Chondrocyte (in vitro differentiated cells): ENCODE results near the gene KDM4B. TPM values are rescaled to one million over a fixed set of nuclear protein-coding genes. Genes with fewer than 3 reads are reported as not detected.
A peak's percentile ranks its signal among the peaks of the same experiment; 100 is the strongest.

Experiments used
- DNase-seq: peaks from one replicate; pipeline ENCODE4 v3.0.0; 2021; ENCODE audit warnings: mixed read lengths, low spot score
- H3K27ac Mint-ChIP-seq: one replicate; pipeline ENCODE4 v1.8.0; 2021; ENCODE audit warnings: mild to moderate bottlenecking, moderate library complexity, mixed read lengths; ENCODE audit not compliant: unreplicated experiment
- H3K27me3 Mint-ChIP-seq: 2 replicates; pipeline ENCODE4 v1.8.0; 2021; ENCODE audit warnings: low read depth, mixed read lengths
- H3K36me3 Mint-ChIP-seq: 2 replicates; pipeline ENCODE4 v1.8.0; 2021; ENCODE audit warnings: low read depth, mixed read lengths
- H3K4me1 Mint-ChIP-seq: 2 replicates; pipeline ENCODE4 v1.8.0; 2021; ENCODE audit warnings: low read depth, mild to moderate bottlenecking, mixed read lengths
- H3K4me3 Mint-ChIP-seq: one replicate; pipeline ENCODE4 v1.8.0; 2021; ENCODE audit warnings: mild to moderate bottlenecking, moderate library complexity, mixed read lengths; ENCODE audit not compliant: unreplicated experiment
- H3K9me3 Mint-ChIP-seq: 2 replicates; pipeline ENCODE4 v1.8.0; 2021; ENCODE audit warnings: low read depth, mixed read lengths
- total RNA-seq: library from RNA; stranded (reverse); gene quantifications from 3 replicates; pipeline ENCODE4 v1.2.1, GENCODE V29; 2021
- TF ChIP-seq, protein P1 (sequence below): fragments of 200-600 bp; sonication (generic); IDR thresholded peaks from 2 replicates; pipeline ENCODE4 v1.5.0; 2021; ENCODE audit warnings: antibody characterized with exemption, mild to moderate bottlenecking, moderate library complexity

KDM4B gene
- total RNA-seq, 1 donor from 2014 or later = 52.2 TPM

DNA sequence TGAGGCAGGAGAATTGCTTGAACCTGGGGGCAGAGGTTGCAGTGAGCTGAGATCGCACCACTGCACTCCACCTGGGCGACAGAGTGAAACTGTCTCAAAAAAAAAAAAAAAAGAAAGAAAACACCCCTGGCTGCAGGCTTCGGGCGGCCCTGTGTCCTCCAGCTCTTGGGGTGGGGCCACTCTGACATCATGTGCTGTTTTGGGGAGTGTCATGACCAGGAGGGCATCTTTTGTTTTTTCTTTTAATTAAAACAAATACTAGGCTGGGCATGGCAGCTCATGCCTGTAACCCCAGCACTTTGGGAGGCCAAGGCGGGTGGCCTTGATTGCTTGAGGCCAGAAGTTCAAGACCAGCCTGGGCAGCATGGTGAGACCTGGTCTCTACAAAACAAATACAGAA, 52.1 kb downstream of the KDM4B start:
- Mint-ChIP-seq H3K4me1 (peaks cover 9% of the 10 kb centered on the region), H3K27ac (no peak overlapping the region), H3K9me3 (no peaks in the 10 kb centered on the region), H3K36me3 (no peaks in the 10 kb centered on the region), H3K27me3 (no peaks in the 10 kb centered on the region), H3K4me3 (no peak overlapping the region)
- no peak for DNase-seq
- TF ChIP-seq, protein P1, sequence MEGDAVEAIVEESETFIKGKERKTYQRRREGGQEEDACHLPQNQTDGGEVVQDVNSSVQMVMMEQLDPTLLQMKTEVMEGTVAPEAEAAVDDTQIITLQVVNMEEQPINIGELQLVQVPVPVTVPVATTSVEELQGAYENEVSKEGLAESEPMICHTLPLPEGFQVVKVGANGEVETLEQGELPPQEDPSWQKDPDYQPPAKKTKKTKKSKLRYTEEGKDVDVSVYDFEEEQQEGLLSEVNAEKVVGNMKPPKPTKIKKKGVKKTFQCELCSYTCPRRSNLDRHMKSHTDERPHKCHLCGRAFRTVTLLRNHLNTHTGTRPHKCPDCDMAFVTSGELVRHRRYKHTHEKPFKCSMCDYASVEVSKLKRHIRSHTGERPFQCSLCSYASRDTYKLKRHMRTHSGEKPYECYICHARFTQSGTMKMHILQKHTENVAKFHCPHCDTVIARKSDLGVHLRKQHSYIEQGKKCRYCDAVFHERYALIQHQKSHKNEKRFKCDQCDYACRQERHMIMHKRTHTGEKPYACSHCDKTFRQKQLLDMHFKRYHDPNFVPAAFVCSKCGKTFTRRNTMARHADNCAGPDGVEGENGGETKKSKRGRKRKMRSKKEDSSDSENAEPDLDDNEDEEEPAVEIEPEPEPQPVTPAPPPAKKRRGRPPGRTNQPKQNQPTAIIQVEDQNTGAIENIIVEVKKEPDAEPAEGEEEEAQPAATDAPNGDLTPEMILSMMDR = no peak

DNA sequence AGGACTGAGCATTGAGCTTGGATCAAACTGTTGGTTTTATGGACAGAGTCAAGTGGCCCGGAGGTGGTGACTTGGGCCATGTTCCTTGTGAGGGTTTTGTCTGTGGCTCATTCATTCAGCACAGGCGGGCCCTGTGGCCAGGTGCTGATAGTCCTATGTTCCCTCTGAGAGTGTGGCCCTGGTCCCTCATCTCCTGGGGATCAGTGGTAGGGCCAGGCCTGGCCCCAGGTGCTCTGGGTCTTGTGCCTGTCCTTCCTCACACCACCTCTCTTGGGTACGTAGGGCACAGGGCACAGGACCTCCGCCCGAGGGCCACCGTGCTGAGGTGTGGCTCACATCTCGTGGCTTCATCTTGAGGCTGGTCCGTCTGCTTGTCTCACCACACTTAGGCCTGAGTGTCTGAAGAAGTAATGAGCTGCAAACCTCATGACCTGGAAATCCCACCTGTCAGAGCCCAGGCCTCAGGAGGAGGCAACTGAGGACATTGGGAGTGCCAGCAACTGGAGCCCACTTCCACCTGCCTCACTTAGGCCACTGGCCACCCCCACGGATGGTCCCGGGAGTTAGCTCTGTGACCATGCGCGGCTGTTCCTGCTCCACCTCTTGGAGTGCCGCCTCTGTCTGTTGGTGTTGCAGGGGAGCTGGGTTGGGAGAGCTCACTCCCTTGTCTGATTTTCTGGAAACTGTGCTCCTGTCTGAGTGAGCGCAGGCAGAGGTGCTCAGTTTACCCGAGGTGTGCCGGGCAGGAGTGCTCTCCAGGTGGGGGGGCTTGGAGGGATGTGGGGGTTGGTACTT, 53.4 kb downstream of the KDM4B start:
- Mint-ChIP-seq H3K36me3 (no peaks in the 10 kb centered on the region), H3K4me1 (peaks cover 14% of the 10 kb centered on the region), H3K9me3 (no peaks in the 10 kb centered on the region), H3K27ac (no peak overlapping the region), H3K27me3 (no peaks in the 10 kb centered on the region), H3K4me3 (no peak overlapping the region)
- DNase-seq = no peak
- TF ChIP-seq, protein P1 = no peak

DNA sequence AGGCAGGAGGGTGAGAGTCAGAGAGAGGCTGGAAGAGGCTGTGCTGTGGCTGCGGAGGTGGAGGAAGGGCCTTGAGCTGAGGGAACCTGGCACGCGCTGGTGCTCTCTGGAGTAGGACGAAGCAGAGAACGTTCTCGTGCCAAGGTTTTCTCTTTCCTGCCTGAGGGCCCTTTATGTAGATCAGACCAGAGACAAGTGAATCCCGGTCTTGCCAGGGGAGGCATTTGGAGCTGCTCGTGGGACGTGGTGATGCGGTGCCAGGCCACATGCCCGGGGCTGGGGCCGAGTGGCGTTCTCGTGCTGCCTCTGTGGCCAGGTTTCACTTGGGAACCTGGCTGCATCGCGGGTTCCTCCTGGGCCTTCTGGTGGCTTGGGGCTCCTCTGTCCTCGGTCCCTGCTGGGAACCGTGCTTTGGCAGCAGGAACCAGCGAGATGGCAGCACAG, 54.2 kb downstream of the KDM4B start:
- DNase-seq = no peak
- Mint-ChIP-seq H3K4me3 (no peak overlapping the region), H3K27ac (no peak overlapping the region), H3K4me1 (peaks cover 14% of the 10 kb centered on the region), H3K9me3 (no peaks in the 10 kb centered on the region), H3K36me3 (no peaks in the 10 kb centered on the region), H3K27me3 (no peaks in the 10 kb centered on the region)
- TF ChIP-seq, protein P1 = no peak

DNA sequence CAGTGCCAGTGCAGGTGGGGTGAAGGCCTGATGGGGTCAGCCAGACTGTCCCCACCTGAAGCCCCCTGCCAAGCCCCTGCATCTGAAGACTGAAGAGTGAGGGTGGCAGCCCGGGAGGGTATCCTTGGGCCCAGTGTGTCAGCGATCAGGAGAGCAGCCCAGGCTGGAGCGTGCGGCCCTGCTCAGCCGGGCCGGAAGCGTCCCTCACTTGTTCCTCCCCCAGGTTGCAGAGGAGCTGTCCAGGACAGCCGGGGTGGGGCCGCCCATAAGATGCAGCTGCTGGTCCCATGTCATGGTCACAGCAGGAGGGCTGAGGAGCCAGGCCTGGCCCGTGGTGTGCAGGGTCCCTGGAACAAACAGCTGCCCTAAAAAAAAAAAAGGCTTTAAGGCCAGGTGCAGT, 55.4 kb downstream of the KDM4B start:
- no peak overlapping the region for H3K4me3 Mint-ChIP-seq
- DNase-seq = no peak
- no peaks in the 10 kb centered on the region for H3K9me3 Mint-ChIP-seq
- no peaks in the 10 kb centered on the region for H3K36me3 Mint-ChIP-seq
- no peaks in the 10 kb centered on the region for H3K27me3 Mint-ChIP-seq
- peaks cover 21% of the 10 kb centered on the region for H3K4me1 Mint-ChIP-seq
- peak overlapping the region; percentile 57 for H3K27ac Mint-ChIP-seq
- TF ChIP-seq, protein P1 = no peak

DNA sequence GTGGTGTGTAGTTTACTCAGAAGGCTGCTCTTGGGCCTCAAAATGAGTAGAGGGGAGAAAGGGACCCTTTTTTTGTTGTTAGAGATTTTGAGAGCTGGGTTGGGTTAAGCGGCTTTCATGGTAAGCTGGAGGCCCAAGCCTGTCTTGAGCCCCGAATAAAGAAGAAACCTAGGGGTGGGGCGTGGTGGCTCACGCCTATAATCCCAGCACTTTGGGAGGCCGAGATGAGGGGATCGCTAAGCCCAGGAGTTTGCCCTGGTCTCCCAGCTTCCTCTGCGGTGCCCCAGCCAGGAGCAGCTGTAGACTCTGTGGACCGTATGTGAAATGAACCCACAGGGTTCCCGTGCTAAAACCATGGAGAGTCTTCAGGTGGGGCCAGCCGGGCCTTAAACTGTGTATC, 56.1 kb downstream of the KDM4B start:
- H3K9me3 Mint-ChIP-seq = no peaks in the 10 kb centered on the region
- H3K27ac Mint-ChIP-seq = no peak overlapping the region
- TF ChIP-seq, protein P1 = no peak
- H3K27me3 Mint-ChIP-seq = no peaks in the 10 kb centered on the region
- no peak overlapping the region for H3K4me3 Mint-ChIP-seq
- H3K36me3 Mint-ChIP-seq = no peaks in the 10 kb centered on the region
- peaks cover 24% of the 10 kb centered on the region for H3K4me1 Mint-ChIP-seq
- DNase-seq = no peak
